GM19467 (cell line): Measurements from ENCODE around the gene S100A10.

Source experiments
- ATAC-seq: cut with Tn5 transposase; IDR thresholded peaks from one replicate; pipeline ENCODE4 v1.9.1; 2021; ENCODE audit warnings: mild to moderate bottlenecking, moderate library complexity; ENCODE audit not compliant: unreplicated experiment

S100A10 gene

DNA sequence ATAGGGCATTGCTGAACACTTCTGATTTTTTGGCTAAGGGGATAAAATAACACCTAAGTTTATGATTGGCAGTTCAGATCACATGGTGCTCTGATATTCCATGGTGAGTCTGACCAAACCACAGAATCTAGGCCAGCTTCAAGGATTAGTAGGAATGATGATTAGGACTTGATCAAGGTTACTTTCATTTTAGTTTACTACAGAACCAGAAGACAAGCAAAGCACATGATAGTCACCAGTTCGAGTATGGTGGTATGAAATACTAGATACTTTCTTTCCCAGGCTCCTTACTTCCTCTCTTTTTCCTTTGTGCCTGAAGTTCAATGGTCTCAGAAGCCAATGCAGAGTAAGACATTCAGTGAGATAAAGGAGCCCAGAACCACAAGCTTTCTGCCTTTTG is 26.6 kb downstream of the S100A10 start:
- no peak for ATAC-seq

DNA sequence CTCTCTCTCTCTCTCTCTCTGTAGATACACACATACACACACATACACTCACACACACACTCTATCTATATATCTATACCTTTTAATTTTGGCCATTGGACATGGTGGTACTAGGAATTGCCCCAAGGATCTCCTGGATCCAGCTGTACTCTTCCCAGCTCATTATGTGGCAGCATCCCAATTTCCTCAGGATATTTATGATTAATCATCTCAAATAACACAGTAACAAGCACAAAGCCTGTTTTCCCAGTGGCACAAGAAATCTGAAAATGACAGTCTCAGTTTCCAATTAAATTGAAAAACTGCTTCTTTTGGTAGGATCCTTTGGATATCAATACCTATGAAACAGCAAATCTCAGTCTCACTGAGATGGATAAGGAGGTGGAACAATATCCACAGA is 27.6 kb downstream of the S100A10 start:
- no peak for ATAC-seq

DNA sequence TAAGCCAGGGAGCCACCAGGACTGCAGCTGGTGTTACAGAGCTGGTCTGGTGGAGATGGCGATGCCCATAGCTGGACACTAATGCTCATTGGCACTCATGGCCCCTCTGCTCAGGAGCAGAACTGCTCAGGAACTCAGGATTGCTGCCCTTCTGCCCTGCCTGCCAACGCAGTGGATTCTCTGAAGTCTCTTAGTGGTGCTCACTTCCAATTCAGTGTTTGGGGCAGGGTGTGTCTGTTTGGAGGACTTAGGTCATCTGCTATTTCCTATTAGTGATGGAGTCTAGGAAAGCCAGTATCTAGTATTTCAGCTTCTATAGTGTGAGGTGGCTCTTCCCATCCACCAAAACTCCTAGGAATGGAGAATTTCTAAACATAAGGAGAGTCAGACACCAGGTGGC is 29.1 kb downstream of the S100A10 start:
- no peak for ATAC-seq

DNA sequence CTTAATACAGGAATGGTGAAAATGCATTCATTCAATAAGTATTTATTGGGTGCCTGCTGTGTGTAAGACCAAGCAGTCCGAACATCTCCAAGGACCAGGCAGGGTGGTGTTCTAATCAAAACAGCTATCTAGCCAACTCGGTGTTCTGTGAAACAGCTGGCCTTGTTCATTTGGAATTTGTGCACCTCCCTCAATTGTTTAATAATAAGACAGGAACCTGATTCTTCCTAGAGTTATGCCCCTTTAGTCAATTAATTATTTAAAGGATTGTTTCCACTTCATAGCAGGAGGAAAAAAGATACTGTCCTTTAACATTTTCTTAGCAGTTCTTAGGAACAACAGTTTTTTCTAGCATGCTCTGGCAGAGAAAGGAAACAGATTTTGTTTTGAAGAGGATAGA is 30.4 kb downstream of the S100A10 start:
- no peak for ATAC-seq

DNA sequence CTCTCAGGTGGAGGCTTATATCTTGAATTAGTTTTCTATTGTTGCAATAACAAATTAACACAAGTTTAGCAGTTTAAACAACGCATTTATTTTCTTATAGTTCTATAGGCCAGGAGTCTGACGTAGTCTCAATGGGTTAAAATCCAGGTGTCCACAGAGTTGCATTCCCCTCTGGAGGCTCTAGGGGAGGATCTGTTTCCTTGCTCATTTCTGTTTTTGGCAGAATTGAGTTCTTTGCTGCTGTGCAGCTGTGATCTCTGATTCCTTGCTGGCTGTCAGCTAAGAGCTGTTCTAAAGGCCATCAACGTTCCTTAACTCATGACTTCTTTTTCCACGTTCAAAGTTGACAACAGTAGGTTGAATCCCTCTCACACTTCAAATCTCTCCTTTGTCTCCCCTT is 31.8 kb downstream of the S100A10 start:
- ATAC-seq, result no peak

DNA sequence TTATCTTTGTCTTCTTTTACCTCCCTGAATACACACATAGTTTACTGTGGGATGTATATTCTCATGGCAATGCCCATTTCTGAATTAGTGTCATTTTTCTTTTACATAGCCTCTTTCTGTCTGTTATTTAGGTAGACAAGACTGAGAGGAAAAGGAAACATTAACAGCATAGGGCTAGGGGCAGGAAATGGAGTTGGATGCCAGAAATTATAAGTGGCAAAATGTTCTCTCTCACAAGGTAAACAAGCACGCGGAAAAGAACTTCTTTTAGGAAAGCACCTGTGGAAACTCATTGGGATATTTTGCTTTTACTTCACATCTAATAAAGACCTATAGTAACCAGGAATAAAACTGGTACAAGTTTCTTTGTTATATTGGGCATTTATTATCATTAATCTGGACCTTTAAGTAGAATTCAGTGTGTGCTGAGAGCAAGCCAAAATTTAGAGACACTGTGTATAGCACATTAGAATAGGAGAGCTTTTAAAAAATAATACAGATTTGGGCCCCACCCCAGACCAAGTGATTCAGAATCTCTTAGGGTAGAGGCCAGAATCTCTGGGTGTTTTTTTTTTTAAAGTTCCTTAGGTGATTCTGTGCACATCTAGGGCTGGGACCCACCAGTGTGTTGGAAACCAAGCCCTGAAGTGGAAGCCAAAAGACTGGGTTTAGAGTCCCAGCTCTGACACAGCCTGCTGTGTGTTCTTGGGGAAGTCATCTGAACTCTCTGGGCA is 32.7 kb downstream of the S100A10 start:
- no peak for ATAC-seq

DNA sequence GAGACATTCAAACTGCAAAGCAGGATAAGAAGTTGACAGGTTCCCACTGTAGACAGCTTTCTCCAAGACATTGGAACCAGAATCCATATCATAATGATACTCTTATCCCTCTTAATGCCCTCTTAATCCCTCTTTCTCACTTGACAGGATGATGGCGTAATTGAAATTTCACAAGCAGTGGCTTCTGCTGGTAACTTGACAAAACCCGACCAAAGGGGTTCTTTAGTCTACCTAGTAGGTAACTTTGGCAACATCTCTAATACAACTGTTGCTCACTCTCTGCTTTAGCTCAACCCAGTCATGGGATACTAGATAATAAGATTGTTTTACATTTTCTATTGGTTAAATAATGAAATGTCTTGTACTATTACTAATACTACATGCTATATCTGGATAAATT is 34.7 kb downstream of the S100A10 start:
- no peak for ATAC-seq

DNA sequence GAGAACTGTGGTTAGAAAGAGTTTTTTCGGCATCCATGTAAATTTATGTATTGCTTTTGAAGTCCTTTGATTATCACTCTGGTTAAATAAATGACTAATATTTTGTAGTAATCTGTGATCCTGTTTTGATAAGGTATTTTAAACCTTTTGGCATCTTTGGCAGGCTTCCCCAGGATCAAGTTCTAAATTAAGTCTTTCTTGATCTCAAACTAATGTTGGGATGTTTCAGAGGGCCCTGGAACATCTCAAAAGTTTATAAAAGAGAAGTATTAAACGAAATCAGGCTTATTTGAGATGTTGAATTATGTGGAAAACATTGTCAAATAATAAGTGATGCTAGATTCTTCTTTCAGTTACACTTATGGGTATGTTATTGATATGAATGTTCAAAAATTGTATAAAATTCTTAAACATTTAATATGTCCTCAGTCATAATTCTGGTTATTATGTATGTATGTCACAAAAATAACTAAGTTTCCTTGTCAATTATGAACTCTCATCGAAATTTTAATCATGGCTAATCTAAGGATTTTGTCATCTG is 36.6 kb downstream of the S100A10 start:
- no peak for ATAC-seq

DNA sequence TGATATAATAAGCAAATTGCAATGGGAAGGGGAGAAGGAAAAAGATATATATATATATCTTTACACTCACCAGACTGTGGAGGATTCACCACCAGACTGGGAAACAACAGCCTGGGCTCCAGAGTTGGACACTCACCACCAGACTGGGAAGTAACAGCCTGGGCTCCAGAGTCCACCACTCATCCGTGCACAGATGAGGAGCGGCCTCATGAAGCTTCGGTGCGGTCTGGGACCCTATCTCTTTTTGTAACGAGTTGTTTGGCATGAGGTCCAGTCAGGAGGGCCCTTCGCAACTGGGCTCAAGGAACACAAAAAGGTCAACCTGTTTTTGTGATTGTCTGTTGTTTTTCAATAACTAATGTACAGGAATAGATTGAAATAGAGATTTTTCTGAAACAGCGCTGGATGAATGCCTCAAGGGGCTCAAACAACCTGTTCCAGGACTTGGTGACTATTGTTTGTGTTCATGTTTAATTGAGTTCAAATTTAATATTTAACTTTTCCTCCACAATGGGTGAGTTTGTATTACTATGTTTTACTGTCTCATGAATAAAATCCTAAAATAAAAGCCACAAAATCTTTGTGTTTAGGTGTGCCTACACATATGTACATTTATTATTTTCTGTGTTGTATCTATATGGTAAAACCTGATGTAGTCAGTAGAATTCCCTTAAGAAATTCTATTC is 40.1 kb downstream of the S100A10 start:
- ATAC-seq, result no peak

DNA sequence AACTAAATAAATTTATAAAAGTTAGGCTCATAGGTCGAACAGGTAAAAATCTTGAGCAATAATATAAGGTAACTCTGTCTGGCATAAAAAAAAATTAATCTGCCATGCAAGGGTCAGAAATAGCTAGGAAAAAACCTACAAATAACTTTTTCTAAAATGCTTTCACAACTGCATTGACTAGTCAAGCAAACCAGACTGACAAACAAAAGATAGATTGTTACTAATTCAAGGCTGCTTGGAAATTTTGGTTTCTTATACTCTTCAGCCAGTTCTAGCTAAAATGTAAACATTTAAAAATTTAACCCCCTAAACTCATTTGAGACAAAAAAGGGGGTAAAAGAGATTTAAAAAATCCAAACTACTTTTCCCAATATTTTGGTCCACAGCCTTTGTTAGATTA is 40.8 kb downstream of the S100A10 start:
- ATAC-seq, result no peak

DNA sequence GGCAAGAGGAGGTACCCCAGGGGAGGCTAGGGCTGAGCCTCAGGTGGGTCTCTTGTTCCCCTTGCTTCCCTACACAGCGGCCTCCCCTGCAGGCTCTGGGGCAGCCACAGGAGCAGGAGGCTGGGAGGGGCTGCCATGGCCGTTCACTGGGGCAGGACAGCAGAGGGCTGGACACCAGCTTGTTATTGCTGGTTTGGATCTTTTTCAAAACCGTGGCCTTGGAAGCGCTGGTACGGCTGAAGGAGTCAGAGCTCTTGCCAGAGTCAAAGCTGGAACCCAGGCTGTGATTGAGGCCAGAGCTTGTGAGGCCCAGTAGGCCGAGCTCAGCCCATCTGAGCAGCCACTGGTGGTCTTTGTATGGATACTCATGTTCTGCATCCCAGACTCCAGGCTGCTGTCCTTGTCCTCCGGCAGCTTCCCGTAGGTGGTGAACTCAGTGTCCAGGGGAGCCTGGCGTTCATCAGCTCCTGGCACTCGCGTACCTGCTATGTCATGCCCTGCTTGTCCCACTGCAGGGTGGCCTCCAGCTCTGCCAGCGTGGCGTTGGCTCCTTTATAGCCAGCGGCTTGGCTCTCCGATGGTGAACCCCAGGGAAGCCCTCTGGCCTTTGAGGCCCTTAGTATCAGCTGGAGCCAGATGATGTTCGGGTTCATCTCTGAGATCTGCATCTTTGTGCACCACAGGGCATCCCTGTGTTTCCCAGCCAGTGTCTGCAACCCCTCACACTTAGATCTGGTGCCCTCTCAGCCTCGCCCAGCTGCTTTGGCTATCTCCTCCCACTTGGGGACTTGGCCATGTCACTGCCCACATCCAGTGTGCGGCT is 44.1 kb downstream of the S100A10 start:
- no peak for ATAC-seq

DNA sequence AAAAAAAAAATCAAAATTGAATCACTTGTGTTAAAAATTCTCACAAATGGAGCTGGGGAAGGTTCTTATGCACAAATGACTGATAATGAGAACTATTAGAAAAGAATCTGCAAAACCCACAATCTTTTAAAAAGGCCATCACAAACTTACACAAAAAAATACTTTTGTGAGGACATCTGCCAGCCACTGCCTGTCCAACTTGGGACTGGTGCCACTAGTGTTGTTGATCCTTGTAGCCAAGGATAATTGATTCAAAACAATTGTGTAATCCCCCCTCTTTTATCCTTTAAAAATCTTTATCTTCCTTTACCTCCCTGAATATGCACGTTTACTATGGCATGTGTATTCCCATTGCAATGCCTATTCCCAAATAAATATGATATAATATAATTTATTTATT is 45.2 kb downstream of the S100A10 start:
- ATAC-seq, result no peak

DNA sequence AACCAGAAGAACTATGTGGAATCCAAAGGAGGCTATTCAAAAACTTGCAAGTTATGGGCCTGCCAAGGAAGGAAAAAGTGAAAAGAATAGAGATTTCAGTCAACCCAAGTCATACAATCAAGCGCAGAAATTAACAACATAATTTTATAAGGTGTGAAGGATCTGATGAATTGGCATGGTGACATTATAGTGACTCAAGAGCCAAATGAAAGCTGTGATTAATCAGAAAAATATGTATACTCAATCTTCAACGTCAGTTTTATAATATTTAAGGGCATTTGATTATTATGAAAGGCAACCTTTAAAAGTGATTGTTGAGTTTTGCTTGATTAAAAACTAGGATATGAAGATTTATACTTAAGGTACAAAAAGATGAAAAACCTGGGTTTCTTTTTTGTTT is 46.5 kb downstream of the S100A10 start:
- ATAC-seq, result no peak

DNA sequence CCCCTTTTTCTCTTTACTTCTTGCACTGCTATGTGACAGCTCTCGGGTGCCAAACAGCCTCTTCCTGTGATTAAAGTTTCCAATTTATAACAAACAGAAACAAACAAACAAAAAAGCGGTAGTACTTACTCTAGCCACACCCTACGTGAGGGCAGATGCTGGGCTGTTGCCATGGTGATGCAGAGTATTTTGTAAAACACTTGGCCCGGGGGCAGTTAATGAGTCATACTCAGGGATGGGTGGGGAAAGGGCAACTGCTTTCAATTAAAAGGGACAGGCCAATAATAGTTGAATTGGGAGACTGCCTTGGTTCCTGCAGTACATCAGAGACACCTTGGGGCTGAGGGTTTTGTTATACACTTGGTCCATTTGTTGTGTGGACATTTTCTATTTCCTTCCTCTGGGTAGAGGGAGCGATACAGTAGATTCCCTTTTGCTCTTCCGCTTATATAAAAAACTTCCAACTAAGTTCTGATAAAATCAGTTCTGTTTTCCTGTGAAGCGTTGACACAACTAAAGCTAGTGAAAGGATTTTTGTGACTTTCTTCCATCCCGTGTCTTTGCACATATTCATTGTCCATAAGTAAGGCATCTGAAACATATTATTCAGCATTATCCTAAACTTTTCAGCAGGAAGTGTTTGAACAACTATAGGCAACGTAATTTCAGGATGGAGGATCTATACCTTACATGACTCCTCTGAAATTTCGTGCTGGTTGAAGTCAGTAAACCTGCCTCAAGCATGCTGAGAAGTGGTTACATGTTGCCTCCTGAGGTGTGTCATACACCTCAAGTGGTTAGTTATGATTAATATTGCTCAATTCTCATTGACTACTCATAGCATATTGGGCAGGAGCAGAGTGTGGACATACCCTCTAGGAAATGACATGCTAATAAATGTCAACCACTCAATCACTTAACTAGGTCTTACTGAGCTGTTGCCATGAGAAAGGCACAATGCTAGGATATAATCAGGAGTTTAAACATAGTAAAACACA is 47.6 kb downstream of the S100A10 start:
- no peak for ATAC-seq

DNA sequence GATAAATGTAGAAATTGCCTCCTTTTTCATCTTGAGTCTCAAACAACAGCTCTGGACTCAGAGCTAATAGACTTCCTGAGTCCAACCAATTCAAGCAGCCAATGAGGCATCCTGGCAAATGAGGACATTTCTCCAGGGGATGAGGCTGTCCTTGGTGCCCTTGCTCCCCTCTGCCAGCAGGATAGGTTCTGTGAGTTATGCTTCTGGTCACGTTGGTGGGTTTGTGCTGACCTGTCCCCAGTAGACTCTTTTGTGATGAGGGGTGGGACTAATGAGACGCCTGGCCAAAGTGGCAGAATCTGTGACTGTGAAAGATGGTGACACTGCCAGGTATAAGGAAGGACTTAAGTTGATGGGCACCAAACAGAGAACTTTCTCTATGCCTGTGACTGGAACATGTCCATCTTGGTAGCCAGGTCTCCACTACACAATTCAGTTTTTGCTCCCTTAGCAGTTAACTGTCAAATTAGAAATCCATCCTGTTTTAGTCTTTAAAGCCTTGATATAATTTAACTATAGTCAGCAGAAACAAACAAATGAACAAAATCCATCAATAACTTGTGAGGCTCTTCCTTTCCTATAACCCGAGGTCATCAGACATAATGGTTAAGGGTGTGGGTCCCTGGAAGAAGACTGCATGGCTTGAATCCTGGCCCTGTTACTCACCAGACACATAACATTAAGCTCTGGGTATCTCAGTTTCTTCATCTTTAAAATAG is 48.6 kb downstream of the S100A10 start:
- ATAC-seq, result no peak

DNA sequence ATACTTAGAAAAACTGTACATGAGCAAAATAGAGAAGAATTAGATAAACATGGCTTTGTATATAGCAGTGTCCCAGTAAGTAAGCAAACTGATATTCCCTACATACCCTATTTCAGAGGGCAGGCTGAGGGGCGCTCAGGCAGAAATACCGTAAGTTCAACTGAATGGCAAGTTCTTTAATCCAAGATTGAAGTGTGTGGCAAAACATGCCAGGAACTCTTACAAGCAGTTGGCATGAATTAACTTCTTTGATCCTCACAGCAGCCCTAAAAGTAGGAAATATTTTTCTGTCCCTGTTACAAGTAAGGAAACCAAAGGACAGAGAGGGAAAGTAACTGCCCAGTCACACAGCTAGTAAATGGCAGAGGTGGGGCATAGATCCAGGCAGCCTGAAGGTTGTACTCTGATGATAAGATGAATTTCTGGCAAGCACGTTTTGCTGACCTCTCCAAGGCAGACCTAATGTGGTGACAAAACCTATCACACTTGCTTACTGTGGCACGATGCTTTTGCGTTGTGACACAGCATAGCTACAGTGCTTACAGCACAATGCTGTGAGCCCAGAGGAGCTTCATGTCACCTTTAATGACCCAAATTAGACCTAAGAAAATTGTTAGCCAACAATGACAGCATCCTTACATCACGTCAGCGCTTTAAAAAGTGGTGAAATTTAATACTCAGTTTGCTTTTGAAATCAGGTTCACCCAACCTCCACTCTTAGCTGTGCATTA is 49.4 kb downstream of the S100A10 start:
- ATAC-seq, result no peak

DNA sequence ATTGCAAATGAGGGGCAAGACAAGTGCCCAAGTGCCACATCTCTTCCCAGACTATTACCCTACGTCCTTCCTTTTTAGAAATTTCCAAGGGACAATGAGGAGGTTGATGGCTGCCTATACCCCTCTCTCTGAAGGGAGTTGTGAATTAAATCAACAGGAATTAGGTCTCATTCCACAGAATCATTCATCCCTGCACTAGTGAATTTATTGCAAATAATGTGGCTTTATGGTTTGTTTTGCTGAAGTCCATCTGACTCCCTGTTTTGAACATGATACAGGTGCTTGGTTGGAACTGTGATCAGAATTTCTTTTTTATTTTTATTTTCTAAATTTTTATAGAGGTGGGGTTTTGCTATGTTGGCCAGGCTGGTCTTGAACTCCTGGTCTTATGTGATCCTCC is 50.1 kb downstream of the S100A10 start:
- ATAC-seq, result no peak

DNA sequence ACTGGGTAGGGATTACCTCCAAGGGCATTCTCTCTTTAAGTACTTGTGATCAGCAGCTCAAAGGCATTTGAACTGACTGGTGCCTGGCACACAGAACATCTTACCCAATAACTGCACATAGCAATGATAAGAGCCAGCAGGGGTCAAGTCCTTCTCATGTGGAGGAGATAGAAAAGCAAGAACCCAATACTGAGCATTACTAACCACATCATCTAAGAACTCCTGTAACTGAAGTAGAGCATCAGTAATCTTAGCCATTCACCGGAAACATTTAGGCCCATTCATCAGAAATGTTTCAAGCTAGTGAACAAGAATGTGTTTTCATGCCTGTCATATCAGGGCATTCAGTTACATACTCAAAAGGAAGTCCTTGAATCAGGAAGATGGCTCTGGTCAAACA is 50.8 kb downstream of the S100A10 start:
- ATAC-seq, result no peak

DNA sequence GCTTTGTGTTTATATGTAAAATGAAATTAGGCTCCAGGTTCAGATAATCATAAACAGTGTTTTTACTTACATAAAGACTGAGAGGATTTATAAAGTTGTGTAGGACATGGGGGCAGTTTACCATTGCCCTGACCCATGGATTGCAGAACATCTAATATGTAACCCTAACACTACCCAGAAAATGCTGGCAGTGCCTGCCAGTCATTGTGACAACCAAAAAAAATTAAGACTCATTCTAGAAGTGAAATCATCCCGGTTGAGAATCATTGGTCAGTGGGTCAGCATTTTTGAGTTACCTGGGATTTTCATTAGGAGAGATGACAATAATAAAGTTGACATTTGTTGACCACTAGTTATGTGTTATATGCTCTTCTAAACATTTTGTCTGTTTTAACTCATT is 53.1 kb downstream of the S100A10 start:
- no peak for ATAC-seq
